ENCODE data around the gene FLAD1. TPM values are rescaled to one million over a fixed set of nuclear protein-coding genes. Genes with fewer than 3 reads are reported as not detected.

FLAD1 gene
- total RNA-seq, 1 experiment from 2014 or later: 58.4 TPM

- POLR2A ChIA-PET: interaction anchor here (1.1 to 2.5 kb wide), 6 partner anchors 13 to 30 kb away, joined by 3 to 22 read pairs (median 4); partner anchors contain the start of genes FLAD1 and SHC1
- Histone ChIP-seq H2AFZ (ENCODE audit: low read depth, low read length, poor library complexity, severe bottlenecking) (no peak overlapping the region), H3K4me2 (ENCODE audit: low read length) (peak overlapping the region; percentile 96), H4K20me1 (ENCODE audit: insufficient read depth) (no peaks in the 10 kb centered on the region), H3K27me3 (ENCODE audit: insufficient read depth, low read length) (no peaks in the 10 kb centered on the region), H3K9me3 (ENCODE audit: control insufficient read depth in 1 of 2, insufficient read depth in 1 of 2, low read depth in 1 of 2, low read length in 2 of 2) (no peaks in the 10 kb centered on the region), H3K9me2 (ENCODE audit: insufficient read depth) (no peaks in the 10 kb centered on the region), H3K9ac (ENCODE audit: low read length) (peak overlapping the region; percentile 91), H3K36me3 (ENCODE audit: control insufficient read depth in 1 of 2, insufficient read depth in 2 of 2, low read length in 2 of 2) (no peaks in the 10 kb centered on the region), H3K79me2 (ENCODE audit: insufficient read depth, low read length) (peaks cover 28% of the 10 kb centered on the region), H3K4me1 (ENCODE audit: control insufficient read depth in 1 of 2, insufficient read depth in 2 of 2, low read length in 2 of 2) (peaks cover 27 to 60% of the 10 kb centered on the region in 2 experiments), H3K4me3 (replicated peaks in 1 of 2; ENCODE audit: low read depth in 1 of 2, low read length in 2 of 2) (peak overlapping the region; percentile 85 to 98), H3K27ac (ENCODE audit: low read depth, low read length) (peak overlapping the region; percentile 99)
- no TSS peak for BruUV-seq (replicated peaks)
- intact Hi-C loops (cut with micrococcal nuclease): loop anchor here (5.0 kb wide), 1 partner anchor 52 kb away; the partner anchor contains the start of gene ADAM15
- RAD21 ChIA-PET (ENCODE audit: low non-redundant PET in 1 of 2, low total read pairs in 2 of 2, uncharacterized antibody in 2 of 2, unreplicated experiment in 2 of 2): interaction anchor here in 1 of 2 experiments (0.7 to 1.7 kb wide), 2 partner anchors 30 to 39 kb away, joined by 3 to 5 read pairs; partner anchors contain the start of gene PYGO2
- CTCF ChIA-PET: interaction anchor here (1.1 to 2.6 kb wide), 9 partner anchors 11 to 556 kb away, joined by 3 to 25 read pairs (median 7); partner anchors contain the start of genes FLAD1 and PYGO2
- peak; percentile 1 for ATAC-seq
- DNase-seq (ENCODE audit: low read depth, low spot score): no peak
- TF ChIP-seq TCF7L2 (IDR thresholded peaks at IDR 0.05; ENCODE audit: borderline replicate concordance, extremely low read depth, insufficient read depth, insufficient read length) (no peak), REST (IDR thresholded peaks at IDR 0.05; ENCODE audit: low read depth) (no peak), EZH2phosphoT487 (IDR thresholded peaks at IDR 0.05; ENCODE audit: borderline replicate concordance) (no peak), POLR2A (IDR thresholded peaks at IDR 0.05; ENCODE audit: borderline replicate concordance, extremely low read depth, insufficient read depth, insufficient read length) (no peak)
- TF ChIP-seq, protein P1, sequence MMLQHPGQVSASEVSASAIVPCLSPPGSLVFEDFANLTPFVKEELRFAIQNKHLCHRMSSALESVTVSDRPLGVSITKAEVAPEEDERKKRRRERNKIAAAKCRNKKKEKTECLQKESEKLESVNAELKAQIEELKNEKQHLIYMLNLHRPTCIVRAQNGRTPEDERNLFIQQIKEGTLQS (IDR thresholded peaks at IDR 0.05): no peak
- TF ChIP-seq, protein P2, sequence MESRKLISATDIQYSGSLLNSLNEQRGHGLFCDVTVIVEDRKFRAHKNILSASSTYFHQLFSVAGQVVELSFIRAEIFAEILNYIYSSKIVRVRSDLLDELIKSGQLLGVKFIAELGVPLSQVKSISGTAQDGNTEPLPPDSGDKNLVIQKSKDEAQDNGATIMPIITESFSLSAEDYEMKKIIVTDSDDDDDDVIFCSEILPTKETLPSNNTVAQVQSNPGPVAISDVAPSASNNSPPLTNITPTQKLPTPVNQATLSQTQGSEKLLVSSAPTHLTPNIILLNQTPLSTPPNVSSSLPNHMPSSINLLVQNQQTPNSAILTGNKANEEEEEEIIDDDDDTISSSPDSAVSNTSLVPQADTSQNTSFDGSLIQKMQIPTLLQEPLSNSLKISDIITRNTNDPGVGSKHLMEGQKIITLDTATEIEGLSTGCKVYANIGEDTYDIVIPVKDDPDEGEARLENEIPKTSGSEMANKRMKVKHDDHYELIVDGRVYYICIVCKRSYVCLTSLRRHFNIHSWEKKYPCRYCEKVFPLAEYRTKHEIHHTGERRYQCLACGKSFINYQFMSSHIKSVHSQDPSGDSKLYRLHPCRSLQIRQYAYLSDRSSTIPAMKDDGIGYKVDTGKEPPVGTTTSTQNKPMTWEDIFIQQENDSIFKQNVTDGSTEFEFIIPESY (IDR thresholded peaks at IDR 0.05; ENCODE audit: extremely low read depth, insufficient replicate concordance, low read length): no peak
Observed at GRCh38 chr1:155000411-155000725, 17.2 kb downstream of the FLAD1 start.

Data from HCT116 (cell line).